NCI-H345 (cell line): ENCODE results near the gene LYZL6.
"Not testable (repeated sequence)": the region's sequence is repeated elsewhere in the genome, so short reads cannot be mapped to it uniquely, and the experiment has no call there.

Source experiments
- DNase-seq: peaks from one replicate; lab custom pipeline; 2025; lab: John Stamatoyannopoulos, UW

The LYZL6 gene

DNA sequence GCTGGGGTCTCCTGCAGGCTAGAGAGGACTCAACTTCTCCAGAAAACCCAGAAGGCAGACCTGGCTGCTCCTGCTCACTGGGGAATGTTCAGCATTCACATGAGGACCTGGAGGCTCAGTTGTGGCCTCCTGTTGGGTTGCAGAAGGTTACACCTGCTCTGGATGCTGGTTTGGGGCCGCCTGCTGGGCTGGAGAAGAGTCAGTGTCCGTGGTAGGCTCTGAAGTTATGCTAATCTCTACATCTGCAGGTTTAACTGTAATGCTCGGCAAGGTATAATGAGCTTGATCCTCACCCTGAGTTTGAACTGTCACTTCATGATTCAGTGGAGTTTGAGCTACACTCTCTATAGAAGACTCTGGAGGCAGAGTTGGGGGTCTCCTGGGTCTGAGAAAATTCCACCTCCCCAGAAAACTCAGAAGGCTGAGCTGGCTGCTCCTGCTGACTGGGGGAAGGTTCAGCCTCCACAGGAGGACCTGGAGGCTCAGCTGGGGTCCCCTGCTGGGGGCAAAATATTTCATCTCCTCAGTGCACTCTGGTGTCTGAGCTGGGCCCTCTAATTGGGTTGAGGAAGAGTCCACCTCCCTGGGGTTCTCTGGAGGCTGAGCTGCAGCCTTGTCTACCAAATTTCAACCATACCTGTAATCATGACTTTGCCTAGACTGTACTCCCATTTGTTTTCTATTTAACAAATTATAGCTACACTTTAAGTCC lies 36.4 kb downstream of the LYZL6 start:
- DNase-seq = no peak

- no peak for DNase-seq
Observed at GRCh38 chr17:35906191-35906925, 37.2 kb downstream of the LYZL6 start.

DNA sequence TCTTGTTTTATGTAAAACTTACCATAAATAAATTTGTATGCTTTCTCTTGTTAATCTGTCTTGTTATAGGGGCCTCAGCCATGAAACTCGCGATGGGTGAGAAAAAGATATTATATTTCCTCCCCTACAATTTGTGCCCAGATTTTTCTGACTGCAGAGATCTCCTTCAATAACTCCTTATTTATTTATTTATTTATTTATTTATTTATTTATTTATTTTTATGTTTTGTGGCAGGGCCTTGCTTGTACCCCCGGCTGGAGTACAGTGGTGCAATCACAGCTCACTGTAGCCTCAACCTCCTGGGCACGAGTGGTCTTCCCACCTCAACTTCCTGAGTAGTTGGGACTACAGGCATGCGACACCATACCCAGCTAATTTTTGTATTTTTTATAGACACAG lies 40.1 kb downstream of the LYZL6 start:
- DNase-seq = no peak

DNA sequence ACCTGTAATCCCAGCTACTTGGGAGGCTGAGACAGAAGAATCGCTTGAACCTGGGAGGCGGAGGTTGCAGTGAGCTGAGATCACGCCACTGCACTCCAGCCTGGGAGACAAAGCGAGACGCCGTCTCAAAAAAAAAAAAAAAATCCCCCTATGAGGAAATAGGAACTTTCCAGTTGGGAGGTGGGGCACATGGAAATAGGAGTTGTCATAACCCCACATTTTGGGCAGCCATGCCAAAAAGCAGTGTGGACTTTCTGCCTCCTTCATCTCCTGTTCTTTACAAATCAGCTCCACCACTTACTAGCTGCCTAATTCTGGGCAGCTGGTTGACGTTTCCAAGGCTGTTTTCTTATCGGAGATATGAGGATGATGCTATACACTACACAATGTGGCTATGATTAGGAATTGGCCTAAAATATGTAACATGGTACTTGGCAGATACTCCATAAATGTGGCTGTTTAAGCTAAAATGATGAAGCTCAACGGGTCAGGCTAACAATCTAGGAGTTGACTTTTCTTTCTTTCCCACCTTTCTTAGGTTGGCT lies 41.8 kb downstream of the LYZL6 start:
- DNase-seq = no peak

GRCh38 chr17:35900708-35901480 lies 42.6 kb downstream of the LYZL6 start:
- no peak for DNase-seq

DNA sequence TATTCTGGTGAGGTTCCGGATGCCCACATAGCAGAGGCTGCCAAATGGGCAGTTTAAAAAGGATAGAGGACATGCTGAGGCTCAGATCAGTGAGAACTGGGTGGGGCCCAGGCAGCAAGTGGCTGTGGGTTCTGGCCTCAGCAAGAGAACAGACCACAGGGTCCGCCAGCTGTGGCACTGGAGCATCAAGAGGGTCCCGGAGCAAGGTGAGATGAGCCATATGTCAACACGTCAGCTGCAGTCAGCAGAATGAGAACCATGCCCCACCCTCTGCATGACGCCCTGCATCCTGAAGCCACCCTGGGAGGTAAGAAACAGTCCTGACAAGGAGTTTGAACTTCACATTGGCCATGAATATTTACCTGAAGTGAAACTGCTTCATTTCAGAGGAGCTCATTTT lies 43.2 kb downstream of the LYZL6 start:
- DNase-seq = no peak

DNA sequence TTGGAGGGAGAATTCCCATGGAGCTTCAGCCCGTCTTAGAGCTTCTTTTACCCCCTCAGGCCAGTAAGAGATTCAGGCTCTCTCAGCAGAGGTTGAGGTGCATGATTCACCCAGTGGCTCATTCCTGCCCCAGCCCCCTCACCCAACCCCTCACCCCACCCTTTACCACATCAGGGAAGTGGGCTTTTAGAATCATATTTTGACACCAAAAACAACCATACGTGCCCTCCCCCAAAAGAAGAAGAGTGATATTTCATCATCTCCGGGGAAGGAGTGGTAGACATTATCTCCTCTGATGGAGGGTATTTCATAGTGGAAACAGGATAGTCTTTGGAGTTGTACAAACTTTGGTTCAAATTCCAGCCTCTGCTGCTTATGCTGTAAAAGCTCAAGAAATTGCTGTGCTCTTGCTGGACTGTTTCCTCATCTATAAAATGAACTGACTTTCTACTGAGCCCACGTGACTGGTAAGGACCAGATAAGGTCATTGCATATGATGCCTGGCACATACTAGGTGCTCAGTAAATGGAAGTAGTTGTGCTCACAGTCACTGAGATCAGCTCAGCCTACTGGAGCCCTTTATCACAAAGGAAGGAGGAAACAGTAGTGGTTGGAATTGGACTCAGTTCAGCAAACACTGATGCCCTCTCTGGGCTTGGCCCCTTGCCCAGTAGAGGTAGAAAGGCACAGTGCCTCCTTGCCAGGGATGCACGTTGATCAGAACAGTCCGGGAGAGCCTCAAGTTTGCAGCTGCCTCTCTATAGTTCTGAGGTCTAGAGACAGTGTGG lies 45.0 kb downstream of the LYZL6 start:
- peak; percentile 55 for DNase-seq

DNA sequence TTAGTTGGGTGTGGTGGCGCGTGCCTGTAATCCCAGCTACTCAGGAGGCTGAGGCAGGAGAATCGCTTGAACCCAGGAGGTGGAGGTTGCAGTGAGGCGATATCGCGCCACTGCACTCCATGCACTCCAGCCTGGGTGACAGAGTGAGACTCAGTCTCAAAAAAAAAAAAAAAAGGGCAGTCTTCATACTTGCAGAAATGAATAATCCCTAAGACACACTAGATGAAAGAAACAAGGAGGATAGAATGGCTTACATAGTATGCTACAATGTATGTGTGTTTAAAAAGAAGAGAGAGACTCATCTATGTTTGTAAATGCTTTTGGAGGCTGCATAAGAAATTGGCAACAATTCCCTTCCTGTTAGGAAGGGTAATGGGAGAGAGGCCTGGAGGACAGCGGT lies 45.7 kb downstream of the LYZL6 start:
- not testable (repeated sequence) for DNase-seq

GRCh38 chr17:35895636-35896587 lies 47.6 kb downstream of the LYZL6 start:
- no peak for DNase-seq

DNA sequence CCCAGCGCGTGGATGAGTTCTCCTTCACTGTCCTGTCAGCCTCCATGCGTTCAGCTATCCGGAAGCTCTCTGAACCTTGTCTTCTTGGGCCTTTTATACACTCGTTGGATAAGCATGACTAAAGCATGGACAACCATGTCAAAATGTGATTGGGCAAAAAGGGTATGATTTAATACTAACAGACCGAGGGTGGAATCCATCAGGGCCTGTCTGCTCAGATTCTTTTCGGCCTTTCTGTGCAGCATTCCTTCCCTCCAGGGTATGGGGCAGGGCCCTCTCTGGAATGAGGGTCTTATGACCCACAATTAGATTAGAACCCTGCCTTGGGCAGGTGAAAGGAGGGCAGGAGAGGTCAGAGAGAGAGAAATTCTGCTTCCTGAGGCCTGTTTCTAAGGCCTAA lies 49.3 kb downstream of the LYZL6 start:
- no peak for DNase-seq

GRCh38 chr17:35893751-35894150 lies 49.8 kb downstream of the LYZL6 start:
- DNase-seq = no peak

DNA sequence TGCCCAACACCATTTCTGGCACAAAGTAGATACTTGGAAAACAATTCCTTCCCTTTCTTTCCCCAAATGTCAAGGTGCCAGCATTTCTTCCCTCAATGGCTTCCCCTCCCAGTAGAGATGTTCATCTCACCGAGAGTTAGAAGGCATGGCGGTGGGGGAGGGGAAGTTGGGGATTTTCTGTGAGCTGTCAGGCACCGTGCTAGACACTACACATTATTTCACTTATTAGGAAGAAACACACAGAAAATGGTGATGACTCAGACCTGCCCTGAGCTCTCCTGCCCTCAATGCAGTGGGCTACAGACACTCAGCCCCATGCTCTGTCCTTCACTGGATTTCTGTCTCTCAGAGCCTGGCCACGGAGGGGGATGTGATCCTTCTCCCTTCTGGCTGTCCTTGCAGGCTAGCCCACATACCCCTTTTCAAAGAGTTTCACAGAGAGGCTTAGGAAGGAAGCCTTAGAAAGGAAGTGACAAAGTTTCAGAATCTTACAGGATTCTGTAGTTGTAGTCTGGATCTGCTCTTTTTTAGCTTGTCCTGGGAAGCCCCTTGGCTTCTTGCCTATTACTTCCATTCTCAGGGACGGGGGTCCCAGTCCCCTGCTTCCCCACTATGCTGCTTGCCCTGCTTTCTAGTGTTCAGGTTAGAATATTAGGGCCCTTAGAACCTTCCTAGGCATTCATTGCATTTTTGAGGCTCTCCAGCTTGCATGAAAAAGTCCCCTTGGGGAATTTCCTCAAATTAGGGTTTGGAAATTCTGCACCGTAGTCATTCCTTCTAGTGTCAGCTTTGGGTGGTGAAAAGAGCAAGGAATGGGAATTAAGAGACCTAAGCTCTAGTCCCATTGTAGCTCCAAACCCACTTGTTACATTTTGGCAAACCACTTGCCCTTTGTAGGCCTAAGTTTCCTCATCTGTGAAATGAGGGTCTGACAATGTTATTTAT lies 51.1 kb downstream of the LYZL6 start:
- DNase-seq = no peak

GRCh38 chr17:35891269-35891668 lies 52.2 kb downstream of the LYZL6 start:
- DNase-seq = no peak

DNA sequence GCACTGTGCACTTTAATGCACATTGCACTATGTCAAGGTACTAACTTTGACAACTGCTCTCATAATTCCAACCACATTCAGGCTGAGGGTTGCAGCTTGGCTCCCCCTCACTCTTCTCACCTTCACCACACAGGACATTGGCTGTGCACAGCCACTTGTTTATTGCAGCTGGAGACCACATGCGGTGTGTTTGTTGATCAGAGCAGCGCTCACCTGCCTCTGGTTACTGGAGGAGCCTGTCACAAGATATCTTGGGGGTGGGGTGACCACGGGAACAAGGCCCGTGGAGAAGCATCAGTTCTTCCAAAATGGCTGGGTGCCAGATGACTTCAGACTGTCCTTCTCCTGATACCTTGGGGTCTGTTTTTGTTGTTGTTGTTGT lies 52.7 kb downstream of the LYZL6 start:
- peak; percentile 85 for DNase-seq

DNA sequence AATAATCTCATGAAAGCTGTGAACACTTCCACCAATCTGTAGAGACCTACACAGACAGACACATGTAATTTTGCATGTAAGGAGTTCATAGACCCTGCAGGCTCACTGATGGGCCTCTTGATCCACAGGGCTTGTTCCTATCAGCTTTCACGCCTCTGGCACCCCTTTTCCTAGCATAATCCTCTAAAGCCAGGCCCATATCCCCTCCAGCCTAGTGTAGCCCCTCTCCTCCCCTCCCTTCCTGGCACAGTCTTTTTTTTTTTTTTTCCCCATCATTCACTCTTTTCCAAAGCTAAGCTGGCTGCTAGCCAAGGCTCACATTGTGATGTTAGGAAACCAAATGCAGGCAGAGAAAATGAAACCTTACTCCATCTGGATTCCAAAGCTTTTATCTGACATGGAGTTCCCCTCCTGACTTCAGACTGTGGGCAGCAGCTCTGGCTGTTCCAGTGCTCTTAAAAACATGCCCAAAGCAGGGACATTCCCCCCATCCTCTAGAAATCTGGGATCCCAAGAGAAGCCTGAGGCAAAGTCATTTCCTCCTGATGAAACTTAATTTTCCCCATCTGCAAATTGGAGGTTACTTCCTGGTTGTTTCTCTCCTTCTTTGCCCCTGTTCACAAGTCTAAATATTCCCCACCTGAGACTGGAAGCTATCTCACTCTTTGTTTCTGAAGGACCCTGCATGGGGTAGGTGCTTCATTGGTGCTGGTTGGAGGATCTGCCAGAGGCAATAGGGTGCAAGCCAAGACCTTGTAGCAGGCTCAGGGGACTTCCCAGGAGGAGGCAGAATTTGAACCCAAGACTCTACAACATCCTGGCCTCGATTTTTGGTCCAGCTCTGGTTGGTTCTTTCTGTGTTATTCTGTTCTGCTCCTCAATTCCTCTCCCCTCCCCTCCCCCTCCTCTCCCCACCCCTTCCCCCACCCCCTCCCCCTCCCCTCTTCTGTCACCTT lies 53.4 kb downstream of the LYZL6 start:
- peak; percentile 74 for DNase-seq

GRCh38 chr17:35889241-35889640 lies 54.3 kb downstream of the LYZL6 start:
- no peak for DNase-seq
